Measurements from ENCODE around the gene SLC6A1.

GRCh38 chr3:11054739-11055438 lies 62.3 kb downstream of the SLC6A1 start:
- TF ChIP-seq YY1 (IDR thresholded peaks at IDR 0.05; ENCODE audit: insufficient read depth, insufficient read length) (no peak), SUZ12 (IDR thresholded peaks at IDR 0.05; ENCODE audit: extremely low read depth, insufficient read depth, insufficient read length) (no peak), ZNF274 (IDR thresholded peaks at IDR 0.05; ENCODE audit: low read depth, low read length) (no peak)
